ENCODE measurements around the gene NPR2. TPM values are rescaled to one million over a fixed set of nuclear protein-coding genes. Genes with fewer than 3 reads are reported as not detected.

The NPR2 gene
- total and polyA plus RNA-seq, 2 of the 13 experiments (the other 11 are each of a cell fraction or from before 2014, with no cell fraction given), result 7.4 to 9.4 TPM

DNA sequence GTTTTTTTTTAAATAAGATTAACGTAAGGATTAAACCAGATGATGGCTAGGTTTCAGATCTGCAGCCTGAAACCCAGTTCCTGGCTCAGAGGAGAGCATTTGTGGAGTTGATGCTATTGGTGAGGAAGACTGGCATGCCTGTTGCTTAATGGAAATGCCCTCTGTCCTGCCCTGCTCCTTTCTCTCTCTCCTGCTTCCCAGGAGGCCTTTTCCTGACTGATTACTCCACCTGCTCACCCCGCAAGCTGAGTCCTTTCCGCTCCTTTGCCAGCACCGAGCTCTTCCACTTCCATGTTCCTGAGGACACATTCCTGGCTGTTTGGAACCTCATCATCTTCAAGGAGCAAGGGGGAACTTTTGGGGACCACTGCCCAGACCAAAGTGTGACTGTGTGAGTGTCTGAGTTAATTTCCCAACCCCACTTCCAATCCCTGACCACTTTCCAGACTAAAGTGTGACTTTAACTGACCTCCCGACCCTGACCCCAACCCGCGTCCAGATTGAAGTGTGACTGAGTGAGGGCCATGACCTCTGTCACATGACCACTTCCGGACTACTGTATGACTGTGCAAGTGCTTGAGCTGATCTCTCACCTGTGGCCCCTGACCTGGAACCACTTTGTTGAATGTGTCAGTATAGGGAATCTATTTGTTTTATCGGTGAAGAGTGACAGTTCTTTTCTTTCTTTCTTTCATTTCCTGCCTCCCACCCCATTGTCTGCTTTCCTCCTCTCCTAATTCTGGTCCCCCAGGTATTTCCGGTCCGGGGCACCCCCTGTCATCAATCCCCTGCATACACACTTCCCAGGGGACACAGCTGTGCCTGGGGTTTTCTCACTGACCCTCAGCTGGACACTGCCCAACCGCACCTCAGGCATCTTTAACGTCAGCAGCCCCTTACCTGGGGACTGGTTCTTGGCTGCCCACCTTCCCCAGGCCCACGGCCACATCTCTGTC lies 43.1 kb downstream of the NPR2 start (continued):
- TF ChIP-seq, protein P1, sequence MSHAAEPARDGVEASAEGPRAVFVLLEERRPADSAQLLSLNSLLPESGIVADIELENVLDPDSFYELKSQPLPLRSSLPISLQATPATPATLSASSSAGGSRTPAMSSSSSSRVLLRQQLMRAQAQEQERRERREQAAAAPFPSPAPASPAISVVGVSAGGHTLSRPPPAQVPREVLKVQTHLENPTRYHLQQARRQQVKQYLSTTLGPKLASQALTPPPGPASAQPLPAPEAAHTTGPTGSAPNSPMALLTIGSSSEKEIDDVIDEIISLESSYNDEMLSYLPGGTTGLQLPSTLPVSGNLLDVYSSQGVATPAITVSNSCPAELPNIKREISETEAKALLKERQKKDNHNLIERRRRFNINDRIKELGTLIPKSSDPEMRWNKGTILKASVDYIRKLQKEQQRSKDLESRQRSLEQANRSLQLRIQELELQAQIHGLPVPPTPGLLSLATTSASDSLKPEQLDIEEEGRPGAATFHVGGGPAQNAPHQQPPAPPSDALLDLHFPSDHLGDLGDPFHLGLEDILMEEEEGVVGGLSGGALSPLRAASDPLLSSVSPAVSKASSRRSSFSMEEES (CRISPR knock-in tag; IDR thresholded peaks at IDR 0.05), result peak; percentile 64; the same call in 1 of the 2 replicates
- TF ChIP-seq RAD51 (IDR thresholded peaks at IDR 0.05; ENCODE audit: borderline replicate concordance) (peak; percentile 41; the same call in 1 of the 2 replicates), ETV5 (CRISPR knock-in tag; IDR thresholded peaks at IDR 0.05; ENCODE audit: borderline replicate concordance) (peak; percentile 70; the same call in 1 of the 2 replicates), KDM2A (CRISPR knock-in tag; IDR thresholded peaks at IDR 0.05; ENCODE audit: borderline replicate concordance, low read depth) (no peak), ZNF430 (CRISPR knock-in tag; IDR thresholded peaks at IDR 0.05) (peak; percentile 54; the same call in 1 of the 2 replicates), MXD4 (CRISPR knock-in tag; IDR thresholded peaks at IDR 0.05) (no peak), JDP2 (CRISPR knock-in tag; IDR thresholded peaks at IDR 0.05; ENCODE audit: borderline replicate concordance) (no peak), PAF1 (CRISPR knock-in tag; IDR thresholded peaks at IDR 0.05) (no peak), ZNF138 (CRISPR knock-in tag; IDR thresholded peaks at IDR 0.05; ENCODE audit: low read depth) (no peak), GFI1 (CRISPR knock-in tag; IDR thresholded peaks at IDR 0.05; ENCODE audit: borderline replicate concordance) (peak; percentile 63), ZNF501 (CRISPR knock-in tag; IDR thresholded peaks at IDR 0.05) (peak; percentile 54; the same call in 1 of the 2 replicates), FOXA3 (CRISPR knock-in tag; IDR thresholded peaks at IDR 0.05) (peak; percentile 26), HHEX (CRISPR knock-in tag; IDR thresholded peaks at IDR 0.05) (peak; percentile 61; the same call in 1 of the 2 replicates), CHD4 (IDR thresholded peaks at IDR 0.05; ENCODE audit: borderline replicate concordance, low read length) (no peak), POLR2G (IDR thresholded peaks at IDR 0.05; ENCODE audit: low read depth, low read length) (no peak), ZNF572 (CRISPR knock-in tag; IDR thresholded peaks at IDR 0.05) (peak; percentile 80; the same call in 1 of the 2 replicates)
- TF ChIP-seq, protein P2, sequence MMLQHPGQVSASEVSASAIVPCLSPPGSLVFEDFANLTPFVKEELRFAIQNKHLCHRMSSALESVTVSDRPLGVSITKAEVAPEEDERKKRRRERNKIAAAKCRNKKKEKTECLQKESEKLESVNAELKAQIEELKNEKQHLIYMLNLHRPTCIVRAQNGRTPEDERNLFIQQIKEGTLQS (CRISPR knock-in tag; IDR thresholded peaks at IDR 0.05), result no peak
- TF ChIP-seq, protein P3, sequence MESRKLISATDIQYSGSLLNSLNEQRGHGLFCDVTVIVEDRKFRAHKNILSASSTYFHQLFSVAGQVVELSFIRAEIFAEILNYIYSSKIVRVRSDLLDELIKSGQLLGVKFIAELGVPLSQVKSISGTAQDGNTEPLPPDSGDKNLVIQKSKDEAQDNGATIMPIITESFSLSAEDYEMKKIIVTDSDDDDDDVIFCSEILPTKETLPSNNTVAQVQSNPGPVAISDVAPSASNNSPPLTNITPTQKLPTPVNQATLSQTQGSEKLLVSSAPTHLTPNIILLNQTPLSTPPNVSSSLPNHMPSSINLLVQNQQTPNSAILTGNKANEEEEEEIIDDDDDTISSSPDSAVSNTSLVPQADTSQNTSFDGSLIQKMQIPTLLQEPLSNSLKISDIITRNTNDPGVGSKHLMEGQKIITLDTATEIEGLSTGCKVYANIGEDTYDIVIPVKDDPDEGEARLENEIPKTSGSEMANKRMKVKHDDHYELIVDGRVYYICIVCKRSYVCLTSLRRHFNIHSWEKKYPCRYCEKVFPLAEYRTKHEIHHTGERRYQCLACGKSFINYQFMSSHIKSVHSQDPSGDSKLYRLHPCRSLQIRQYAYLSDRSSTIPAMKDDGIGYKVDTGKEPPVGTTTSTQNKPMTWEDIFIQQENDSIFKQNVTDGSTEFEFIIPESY (CRISPR knock-in tag; IDR thresholded peaks at IDR 0.05), result no peak
- TF ChIP-seq, protein P4, sequence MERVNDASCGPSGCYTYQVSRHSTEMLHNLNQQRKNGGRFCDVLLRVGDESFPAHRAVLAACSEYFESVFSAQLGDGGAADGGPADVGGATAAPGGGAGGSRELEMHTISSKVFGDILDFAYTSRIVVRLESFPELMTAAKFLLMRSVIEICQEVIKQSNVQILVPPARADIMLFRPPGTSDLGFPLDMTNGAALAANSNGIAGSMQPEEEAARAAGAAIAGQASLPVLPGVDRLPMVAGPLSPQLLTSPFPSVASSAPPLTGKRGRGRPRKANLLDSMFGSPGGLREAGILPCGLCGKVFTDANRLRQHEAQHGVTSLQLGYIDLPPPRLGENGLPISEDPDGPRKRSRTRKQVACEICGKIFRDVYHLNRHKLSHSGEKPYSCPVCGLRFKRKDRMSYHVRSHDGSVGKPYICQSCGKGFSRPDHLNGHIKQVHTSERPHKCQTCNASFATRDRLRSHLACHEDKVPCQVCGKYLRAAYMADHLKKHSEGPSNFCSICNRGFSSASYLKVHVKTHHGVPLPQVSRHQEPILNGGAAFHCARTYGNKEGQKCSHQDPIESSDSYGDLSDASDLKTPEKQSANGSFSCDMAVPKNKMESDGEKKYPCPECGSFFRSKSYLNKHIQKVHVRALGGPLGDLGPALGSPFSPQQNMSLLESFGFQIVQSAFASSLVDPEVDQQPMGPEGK (CRISPR knock-in tag; IDR thresholded peaks at IDR 0.05), result no peak
- TF ChIP-seq, protein P5, sequence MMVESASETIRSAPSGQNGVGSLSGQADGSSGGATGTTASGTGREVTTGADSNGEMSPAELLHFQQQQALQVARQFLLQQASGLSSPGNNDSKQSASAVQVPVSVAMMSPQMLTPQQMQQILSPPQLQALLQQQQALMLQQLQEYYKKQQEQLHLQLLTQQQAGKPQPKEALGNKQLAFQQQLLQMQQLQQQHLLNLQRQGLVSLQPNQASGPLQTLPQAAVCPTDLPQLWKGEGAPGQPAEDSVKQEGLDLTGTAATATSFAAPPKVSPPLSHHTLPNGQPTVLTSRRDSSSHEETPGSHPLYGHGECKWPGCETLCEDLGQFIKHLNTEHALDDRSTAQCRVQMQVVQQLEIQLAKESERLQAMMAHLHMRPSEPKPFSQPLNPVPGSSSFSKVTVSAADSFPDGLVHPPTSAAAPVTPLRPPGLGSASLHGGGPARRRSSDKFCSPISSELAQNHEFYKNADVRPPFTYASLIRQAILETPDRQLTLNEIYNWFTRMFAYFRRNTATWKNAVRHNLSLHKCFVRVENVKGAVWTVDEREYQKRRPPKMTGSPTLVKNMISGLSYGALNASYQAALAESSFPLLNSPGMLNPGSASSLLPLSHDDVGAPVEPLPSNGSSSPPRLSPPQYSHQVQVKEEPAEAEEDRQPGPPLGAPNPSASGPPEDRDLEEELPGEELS (CRISPR knock-in tag; IDR thresholded peaks at IDR 0.05), result 0 out of 2 replicates have a peak, but pooled peaks have one; percentile 14
